ENCODE results near the gene WDR5. TPM values are rescaled to one million over a fixed set of nuclear protein-coding genes. Genes with fewer than 3 reads are reported as not detected.

WDR5 gene
- total RNA-seq, 4 donors from 2014 or later: 16.4 to 32.7 (median 24.5) TPM

DNA sequence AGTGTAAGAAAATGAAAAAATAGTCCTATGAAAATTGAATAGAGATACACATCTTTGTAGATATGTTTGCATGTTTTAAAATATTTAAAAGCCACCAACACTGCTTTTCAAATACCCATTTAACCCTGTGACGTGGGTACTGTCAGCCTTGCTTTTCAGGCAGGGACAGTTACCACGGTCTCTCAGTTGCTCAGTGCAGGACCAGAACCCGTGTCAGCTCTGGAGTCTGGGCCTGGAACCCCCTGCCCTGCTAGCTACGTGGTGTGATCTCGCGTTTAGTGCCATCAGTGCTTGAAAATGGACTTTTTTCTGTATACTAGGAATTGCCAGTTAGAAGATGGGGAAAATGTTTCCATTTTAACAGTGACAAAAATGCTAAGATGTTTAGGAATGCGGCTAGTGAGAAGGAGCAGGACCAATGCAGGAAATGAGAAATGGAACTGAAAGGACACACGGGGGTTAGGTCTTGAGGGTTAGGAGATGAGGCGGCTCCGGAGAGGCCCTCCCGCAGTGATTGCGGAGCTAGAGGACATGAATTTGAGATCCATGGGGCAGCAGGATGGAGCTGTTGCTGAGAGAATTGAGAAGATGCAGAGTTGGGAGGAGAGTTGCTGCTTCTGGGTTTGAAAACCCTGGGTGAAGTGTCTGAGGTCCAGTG is 14.8 kb downstream of the WDR5 start:
- 69 to 80% methylated on average over 12 of the region's 12 CpGs for WGBS, 2 donors
- peaks cover 3 to 98% (median 28%) of the 10 kb centered on the region in 3 donors for H3K36me3 ChIP-seq

DNA sequence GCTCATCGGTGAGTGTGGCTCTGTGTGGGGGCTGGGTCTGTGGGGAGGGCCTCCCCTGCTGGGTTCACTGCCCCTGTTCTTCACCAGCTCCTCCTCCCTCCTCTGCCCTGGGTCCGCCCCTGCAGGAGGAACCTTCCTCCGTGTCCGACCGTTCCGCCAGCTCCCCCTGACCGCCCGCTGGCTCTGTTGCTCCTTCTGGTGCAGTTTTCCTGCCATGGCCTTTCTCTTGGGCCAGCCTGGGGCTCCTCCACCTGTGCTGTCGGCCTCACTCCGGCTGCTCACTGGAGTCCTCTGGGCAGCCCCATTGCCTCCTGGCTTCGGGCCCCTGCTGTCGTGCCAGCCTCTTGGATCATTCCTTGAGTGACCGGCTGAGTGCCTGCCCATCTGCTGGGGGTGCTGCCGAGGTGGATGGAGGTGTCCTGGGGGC is 16.2 kb downstream of the WDR5 start:
- H3K27me3 ChIP-seq: no peaks in the 10 kb centered on the region
- H3K9me3 ChIP-seq: no peaks in the 10 kb centered on the region
- H3K4me3 ChIP-seq: no peak overlapping the region
- no peaks in the 10 kb centered on the region for H3K4me1 ChIP-seq
- TF ChIP-seq, protein P1, sequence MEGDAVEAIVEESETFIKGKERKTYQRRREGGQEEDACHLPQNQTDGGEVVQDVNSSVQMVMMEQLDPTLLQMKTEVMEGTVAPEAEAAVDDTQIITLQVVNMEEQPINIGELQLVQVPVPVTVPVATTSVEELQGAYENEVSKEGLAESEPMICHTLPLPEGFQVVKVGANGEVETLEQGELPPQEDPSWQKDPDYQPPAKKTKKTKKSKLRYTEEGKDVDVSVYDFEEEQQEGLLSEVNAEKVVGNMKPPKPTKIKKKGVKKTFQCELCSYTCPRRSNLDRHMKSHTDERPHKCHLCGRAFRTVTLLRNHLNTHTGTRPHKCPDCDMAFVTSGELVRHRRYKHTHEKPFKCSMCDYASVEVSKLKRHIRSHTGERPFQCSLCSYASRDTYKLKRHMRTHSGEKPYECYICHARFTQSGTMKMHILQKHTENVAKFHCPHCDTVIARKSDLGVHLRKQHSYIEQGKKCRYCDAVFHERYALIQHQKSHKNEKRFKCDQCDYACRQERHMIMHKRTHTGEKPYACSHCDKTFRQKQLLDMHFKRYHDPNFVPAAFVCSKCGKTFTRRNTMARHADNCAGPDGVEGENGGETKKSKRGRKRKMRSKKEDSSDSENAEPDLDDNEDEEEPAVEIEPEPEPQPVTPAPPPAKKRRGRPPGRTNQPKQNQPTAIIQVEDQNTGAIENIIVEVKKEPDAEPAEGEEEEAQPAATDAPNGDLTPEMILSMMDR (IDR thresholded peaks at IDR 0.05): no peak
- WGBS, 2 donors: 72 to 81% methylated on average over 14 of the region's 14 CpGs
- H3K27ac ChIP-seq: peak overlapping the region in 1 of 4 donors; percentile 39
- peaks cover 10 to 98% (median 36%) of the 10 kb centered on the region in 3 donors for H3K36me3 ChIP-seq
- no peak for DNase-seq (ENCODE audit: low spot score in 2 of 2)

More for the DNA sequence above, 14.8 kb downstream of the WDR5 start:
- no peaks in the 10 kb centered on the region for H3K27me3 ChIP-seq
- no peaks in the 10 kb centered on the region for H3K4me1 ChIP-seq
- no peaks in the 10 kb centered on the region for H3K9me3 ChIP-seq
- DNase-seq (ENCODE audit: low spot score in 2 of 2): no peak
- TF ChIP-seq POLR2A (IDR thresholded peaks at IDR 0.05) (no peak), EP300 (IDR thresholded peaks at IDR 0.05) (no peak)
- TF ChIP-seq, protein P1 (IDR thresholded peaks at IDR 0.05): no peak
- no peak overlapping the region for H3K4me3 ChIP-seq
- H3K27ac ChIP-seq: peak overlapping the region in 1 of 4 donors; percentile 21

DNA sequence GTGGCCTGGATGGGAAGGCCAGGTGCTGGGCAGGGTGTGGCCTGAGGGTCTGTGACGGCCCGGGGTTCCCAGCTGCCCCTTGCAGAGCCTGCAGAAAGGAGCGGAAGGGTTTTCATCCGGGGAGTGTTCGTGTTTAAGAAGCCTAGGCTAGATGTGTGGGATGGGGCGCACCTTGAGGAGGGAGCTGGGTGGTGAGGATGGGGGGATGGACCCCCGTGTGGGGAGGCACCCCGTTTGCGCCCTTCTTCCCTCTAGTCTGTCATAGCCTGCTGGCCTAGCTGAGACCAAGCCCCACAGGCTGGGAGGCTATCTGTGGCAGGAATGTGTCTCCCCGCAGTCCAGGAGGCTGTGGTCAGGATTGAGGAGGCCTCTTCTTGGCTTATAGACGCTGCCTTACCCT is 16.6 kb downstream of the WDR5 start:
- TF ChIP-seq EP300 (IDR thresholded peaks at IDR 0.05) (no peak), POLR2A (IDR thresholded peaks at IDR 0.05) (no peak)
- TF ChIP-seq, protein P1 (IDR thresholded peaks at IDR 0.05): no peak
- Histone ChIP-seq H3K4me3 (no peak overlapping the region), H3K27ac (peak overlapping the region in 1 of 4 donors; percentile 39), H3K9me3 (no peaks in the 10 kb centered on the region), H3K36me3 (peaks cover 10 to 98% (median 40%) of the 10 kb centered on the region in 3 donors), H3K4me1 (peaks cover 0 to 3% (median 0%) of the 10 kb centered on the region in 4 donors), H3K27me3 (no peaks in the 10 kb centered on the region)
- 89 to 93% methylated on average over 10 of the region's 11 CpGs for WGBS, 2 donors
- no peak for DNase-seq (ENCODE audit: low spot score in 2 of 2)

DNA sequence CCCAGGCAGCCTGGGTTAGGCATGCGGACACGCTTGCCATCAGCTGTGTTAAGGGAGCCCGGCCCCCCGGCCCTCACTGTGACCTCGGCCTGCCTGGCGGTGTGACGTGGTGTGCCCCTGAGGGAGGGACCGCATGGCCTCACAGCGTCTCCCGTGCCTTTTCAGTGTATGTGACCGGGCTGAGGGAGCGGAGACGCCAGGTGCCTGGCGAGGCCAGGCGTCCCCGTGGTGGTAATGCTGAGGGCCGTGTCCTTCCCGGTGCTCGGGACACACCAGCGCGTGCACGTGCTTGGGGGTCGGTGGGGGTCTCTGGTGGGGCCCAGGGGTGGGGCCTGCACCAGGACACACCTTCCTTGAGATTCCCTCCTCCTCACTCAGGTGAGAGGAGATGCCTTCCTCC is 17.6 kb downstream of the WDR5 start:
- peaks cover 10 to 98% (median 39%) of the 10 kb centered on the region in 3 donors for H3K36me3 ChIP-seq
- no peak for DNase-seq (ENCODE audit: low spot score in 2 of 2)
- H3K4me1 ChIP-seq: peaks cover 0 to 9% (median 0%) of the 10 kb centered on the region in 4 donors
- H3K27me3 ChIP-seq: no peaks in the 10 kb centered on the region
- H3K4me3 ChIP-seq: no peak overlapping the region
- 94 to 100% methylated on average over 1 to 9 of the region's 23 CpGs for WGBS, 2 donors
- TF ChIP-seq, protein P1 (IDR thresholded peaks at IDR 0.05): no peak
- TF ChIP-seq POLR2A (IDR thresholded peaks at IDR 0.05): no peak
- no peak for TF ChIP-seq EP300 (IDR thresholded peaks at IDR 0.05)
- H3K9me3 ChIP-seq: no peaks in the 10 kb centered on the region
- no peak overlapping the region for H3K27ac ChIP-seq

DNA sequence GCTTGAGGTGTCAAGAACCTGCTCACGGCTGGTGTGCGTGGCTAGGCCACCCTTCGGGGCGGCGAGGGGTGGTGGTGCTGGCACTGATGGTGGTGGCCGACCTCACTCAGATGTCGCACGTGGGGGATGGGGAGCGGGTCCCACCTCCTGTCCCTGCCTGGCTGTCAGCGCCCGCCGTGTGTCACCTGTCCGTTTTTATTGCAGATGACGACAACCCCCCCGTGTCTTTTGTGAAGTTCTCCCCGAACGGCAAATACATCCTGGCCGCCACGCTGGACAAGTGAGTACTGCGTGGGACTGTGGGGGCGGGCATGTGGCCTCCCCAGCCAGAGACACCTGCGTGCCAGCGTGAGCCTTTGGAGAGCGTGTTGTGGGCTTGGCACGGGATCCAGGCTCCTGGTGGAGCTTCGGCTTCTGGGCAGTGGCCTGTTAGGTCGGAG is 18.4 kb downstream of the WDR5 start:
- no peak for DNase-seq (ENCODE audit: low spot score in 2 of 2)
- TF ChIP-seq POLR2A (IDR thresholded peaks at IDR 0.05) (no peak), EP300 (IDR thresholded peaks at IDR 0.05) (no peak)
- TF ChIP-seq, protein P1 (IDR thresholded peaks at IDR 0.05): no peak
- no peak overlapping the region for H3K27ac ChIP-seq
- H3K4me3 ChIP-seq: no peak overlapping the region
- H3K4me1 ChIP-seq: peaks cover 0 to 16% (median 4%) of the 10 kb centered on the region in 4 donors
- WGBS, 2 donors: 91 to 92% methylated on average over 19 to 27 of the region's 27 CpGs
- peaks cover 10 to 98% (median 30%) of the 10 kb centered on the region in 3 donors for H3K36me3 ChIP-seq
- no peaks in the 10 kb centered on the region for H3K27me3 ChIP-seq
- no peaks in the 10 kb centered on the region for H3K9me3 ChIP-seq
